Esophagus squamous epithelium (tissue), 4 donors: ENCODE results near the gene XPNPEP2.

Experiments used
- POLR2A ChIP-seq, 4 donors: fragments of 450-650 bp; IDR thresholded peaks; one replicate each; pipeline ENCODE4 v1.6.1; 2017; ENCODE audit warnings: antibody characterized with exemption in 4 of 4, mild to moderate bottlenecking in 4 of 4, moderate library complexity in 3 of 4
- TF ChIP-seq, protein P1 (sequence below), 6 experiments: fragments of 450-650 bp in 4 of 6; fragments of 200-600 bp in 2 of 6; sonication (generic) in 2 of 6; IDR thresholded peaks; one replicate each; pipeline ENCODE4 v1.5.1; 2016 to 2019; ENCODE audit warnings: antibody characterized with exemption in 6 of 6, mild to moderate bottlenecking in 4 of 6, moderate library complexity in 4 of 6

DNA sequence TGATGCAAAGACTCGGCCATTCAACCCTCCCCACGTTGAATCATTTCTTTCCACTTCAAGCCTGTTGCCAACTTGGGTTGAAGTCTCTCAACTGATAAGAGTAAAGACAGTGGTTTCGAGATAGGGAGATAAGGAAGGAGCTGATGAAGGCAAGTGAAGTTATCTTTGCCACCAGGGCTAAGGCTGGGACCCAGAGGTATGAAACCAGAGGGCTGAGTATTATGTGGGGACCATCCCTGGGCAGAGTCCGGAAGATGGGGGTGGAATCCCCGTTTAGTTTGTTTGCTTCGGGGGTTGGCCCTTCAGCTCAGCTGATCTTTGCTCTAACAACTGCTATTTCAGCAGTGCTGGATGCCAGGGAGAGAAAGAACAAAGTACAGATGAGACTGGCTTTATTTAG is 2.3 kb upstream of the XPNPEP2 start:
- TF ChIP-seq, protein P1, sequence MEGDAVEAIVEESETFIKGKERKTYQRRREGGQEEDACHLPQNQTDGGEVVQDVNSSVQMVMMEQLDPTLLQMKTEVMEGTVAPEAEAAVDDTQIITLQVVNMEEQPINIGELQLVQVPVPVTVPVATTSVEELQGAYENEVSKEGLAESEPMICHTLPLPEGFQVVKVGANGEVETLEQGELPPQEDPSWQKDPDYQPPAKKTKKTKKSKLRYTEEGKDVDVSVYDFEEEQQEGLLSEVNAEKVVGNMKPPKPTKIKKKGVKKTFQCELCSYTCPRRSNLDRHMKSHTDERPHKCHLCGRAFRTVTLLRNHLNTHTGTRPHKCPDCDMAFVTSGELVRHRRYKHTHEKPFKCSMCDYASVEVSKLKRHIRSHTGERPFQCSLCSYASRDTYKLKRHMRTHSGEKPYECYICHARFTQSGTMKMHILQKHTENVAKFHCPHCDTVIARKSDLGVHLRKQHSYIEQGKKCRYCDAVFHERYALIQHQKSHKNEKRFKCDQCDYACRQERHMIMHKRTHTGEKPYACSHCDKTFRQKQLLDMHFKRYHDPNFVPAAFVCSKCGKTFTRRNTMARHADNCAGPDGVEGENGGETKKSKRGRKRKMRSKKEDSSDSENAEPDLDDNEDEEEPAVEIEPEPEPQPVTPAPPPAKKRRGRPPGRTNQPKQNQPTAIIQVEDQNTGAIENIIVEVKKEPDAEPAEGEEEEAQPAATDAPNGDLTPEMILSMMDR (IDR thresholded peaks at IDR 0.05): no peak
- TF ChIP-seq POLR2A (IDR thresholded peaks at IDR 0.05): no peak
